Liver (tissue), 9 donors: ENCODE results near the gene STK39. TPM values are rescaled to one million over a fixed set of nuclear protein-coding genes. Genes with fewer than 3 reads are reported as not detected.

Source experiments
- DNase-seq: peaks from one replicate; pipeline ENCODE4 v3.0.0-alpha.2; 2017; ENCODE audit warnings: low spot score
- H3K27ac ChIP-seq, 2 donors: one replicate each; pipeline ENCODE4 v1.7.0; 2013; ENCODE audit warnings: inconsistent platforms in 2 of 2, low read length in 2 of 2, control low read depth in 1 of 2, low read depth in 1 of 2, mild to moderate bottlenecking in 1 of 2
- H3K27me3 ChIP-seq, 4 donors: one replicate each; pipeline versions ENCODE4 v1.6.1 to v1.7.0; 2013; ENCODE audit warnings: low read length in 3 of 4, inconsistent platforms in 1 of 4, mild to moderate bottlenecking in 1 of 4, moderate library complexity in 1 of 4; ENCODE audit not compliant: control insufficient read depth in 4 of 4, insufficient read depth in 4 of 4
- H3K36me3 ChIP-seq, 4 donors: one replicate each; pipeline versions ENCODE4 v1.6.1 to v1.7.0; 2013; ENCODE audit warnings: low read length in 3 of 4, mild to moderate bottlenecking in 3 of 4, low read depth in 1 of 4, moderate library complexity in 1 of 4; ENCODE audit not compliant: control insufficient read depth in 4 of 4, insufficient read depth in 3 of 4
- H3K4me1 ChIP-seq, 4 donors: one replicate each; pipeline versions ENCODE4 v1.6.1 to v1.7.0; 2013; ENCODE audit warnings: low read length in 3 of 4, mild to moderate bottlenecking in 3 of 4, moderate library complexity in 1 of 4; ENCODE audit not compliant: control insufficient read depth in 4 of 4, insufficient read depth in 4 of 4
- H3K4me3 ChIP-seq, 3 donors: one replicate each; pipeline versions ENCODE4 v1.6.1 to v1.7.0; 2013; ENCODE audit warnings: low read length in 3 of 3, control low read depth in 1 of 3, low read depth in 1 of 3, mild to moderate bottlenecking in 1 of 3
- H3K9ac ChIP-seq, 2 donors: one replicate each; pipeline ENCODE4 v1.7.0; 2013; ENCODE audit warnings: low read length in 2 of 2, mild to moderate bottlenecking in 2 of 2, moderate library complexity in 2 of 2, control low read depth in 1 of 2, low read depth in 1 of 2
- H3K9me3 ChIP-seq, 4 donors: one replicate each; pipeline versions ENCODE4 v1.6.1 to v1.7.0; 2013; ENCODE audit warnings: low read length in 3 of 4; ENCODE audit not compliant: control insufficient read depth in 4 of 4
- ATF3 ChIP-seq: IDR thresholded peaks from 2 replicates; pipeline ENCODE4 v1.6.1; 2016; ENCODE audit warnings: antibody characterized with exemption
- CTCF ChIP-seq: fragments of 150-350 bp; IDR thresholded peaks from 2 replicates; pipeline ENCODE4 v1.5.1; 2017; ENCODE audit warnings: improper control_type of control experiment, low read depth, low read length; ENCODE audit not compliant: missing input control
- EGR1 ChIP-seq, 2 donors: IDR thresholded peaks; 2 replicates each; pipeline ENCODE4 v1.6.1; 2016 to 2018; ENCODE audit warnings: antibody characterized with exemption in 2 of 2, low read depth in 2 of 2
- FOXA1 ChIP-seq: IDR thresholded peaks from 2 replicates; pipeline ENCODE4 v1.6.1; 2016; ENCODE audit warnings: antibody characterized with exemption
- FOXA2 ChIP-seq: IDR thresholded peaks from 2 replicates; pipeline ENCODE4 v1.6.1; 2016; ENCODE audit warnings: antibody characterized with exemption
- GABPA ChIP-seq, 2 donors: IDR thresholded peaks in 1 of 2; conservative IDR thresholded peaks in 1 of 2; 2 replicates each; pipeline ENCODE4 v1.6.1; 2016; ENCODE audit warnings: antibody characterized with exemption in 2 of 2, mild to moderate bottlenecking in 1 of 2, moderate library complexity in 1 of 2
- HNF4A ChIP-seq, 2 donors: conservative IDR thresholded peaks; 2 replicates each; pipeline ENCODE4 v1.6.1; 2016; ENCODE audit warnings: antibody characterized with exemption in 2 of 2, mild to moderate bottlenecking in 2 of 2
- HNF4G ChIP-seq: IDR thresholded peaks from 2 replicates; pipeline ENCODE4 v1.6.1; 2016; ENCODE audit warnings: antibody characterized with exemption
- JUND ChIP-seq, 2 donors: IDR thresholded peaks; 2 replicates each; pipeline ENCODE4 v1.6.1; 2016; ENCODE audit warnings: antibody characterized with exemption in 2 of 2
- NR2F2 ChIP-seq: IDR thresholded peaks from 2 replicates; pipeline ENCODE4 v1.6.1; 2016; ENCODE audit warnings: antibody characterized with exemption
- RAD21 ChIP-seq, 2 donors: IDR thresholded peaks; 2 replicates each; pipeline ENCODE4 v1.6.1; 2016; ENCODE audit warnings: antibody characterized with exemption in 2 of 2, mild to moderate bottlenecking in 2 of 2
- REST ChIP-seq: IDR thresholded peaks from 2 replicates; pipeline ENCODE4 v1.6.1; 2016; ENCODE audit warnings: antibody characterized with exemption, mild to moderate bottlenecking
- RXRA ChIP-seq, 2 donors: IDR thresholded peaks; 2 replicates each; pipeline ENCODE4 v1.6.1; 2017 to 2018; ENCODE audit warnings: antibody characterized with exemption in 2 of 2, mild to moderate bottlenecking in 1 of 2
- SP1 ChIP-seq: IDR thresholded peaks from 2 replicates; pipeline ENCODE4 v1.6.1; 2018; ENCODE audit warnings: antibody characterized with exemption, mild to moderate bottlenecking
- TAF1 ChIP-seq: conservative IDR thresholded peaks from 2 replicates; pipeline ENCODE4 v1.6.1; 2016; ENCODE audit warnings: antibody characterized with exemption, mild to moderate bottlenecking
- YY1 ChIP-seq: IDR thresholded peaks from 2 replicates; pipeline ENCODE4 v1.6.1; 2016; ENCODE audit warnings: antibody characterized with exemption, mild to moderate bottlenecking
- WGBS: extraction: QIAGEN DNeasy Blood & Tissue Kit; methylation state at CpG from one replicate; pipeline ENCODE4 v1.1.7; 2013; 5-methylcytosine and 5-hydroxymethylcytosine counted together
- polyA plus RNA-seq, 2 donors: library from polyadenylated mRNA; stranded (reverse) in 1 of 2; unstranded in 1 of 2; fragments of 200-250 nt in 1 of 2; fragments of >200 nt in 1 of 2; fragmentation: Nextera tagmentation in 1 of 2; extraction: Ambion mirVana in 1 of 2; gene quantifications; one replicate each; pipeline versions ENCODE4 v1.2.1 to v1.2.3, GENCODE V29; 2013 to 2015
- total RNA-seq, 2 donors: library from RNA; depleted of rRNA; stranded (reverse); fragments of >200 nt; gene quantifications; one replicate each; pipeline ENCODE4 v1.2.3, GENCODE V29; 2014
- TF ChIP-seq, protein P1 (sequence below): IDR thresholded peaks from 2 replicates; pipeline ENCODE4 v1.6.1; 2016; ENCODE audit warnings: antibody characterized with exemption
- TF ChIP-seq, protein P2 (sequence below): IDR thresholded peaks from 2 replicates; pipeline ENCODE4 v1.6.1; 2016; ENCODE audit warnings: antibody characterized with exemption
- donor health status: healthy.
- donor health status: healthy.
- donor health status: healthy.
- donor health status: healthy.
- donor health status: healthy.

Gene STK39
- total and polyA plus RNA-seq, 4 donors: 0.29 to 1.8 (median 0.73) TPM

- no peaks in the 10 kb centered on the region for H3K4me1 ChIP-seq
- no peak for TF ChIP-seq FOXA1
- no peak for TF ChIP-seq JUND (IDR thresholded peaks at IDR 0.05)
- no peak for TF ChIP-seq RXRA (IDR thresholded peaks at IDR 0.05)
- TF ChIP-seq TAF1: no peak
- no peak for TF ChIP-seq HNF4G
- TF ChIP-seq HNF4A (conservative IDR thresholded peaks at IDR 0.05): no peak
- no peak for TF ChIP-seq NR2F2
- no peak for TF ChIP-seq YY1
- no peak for TF ChIP-seq ATF3
- no peak for TF ChIP-seq GABPA (IDR thresholded peaks at IDR 0.05 in 1 of 2, conservative IDR thresholded peaks at IDR 0.05 in 1 of 2)
- TF ChIP-seq, protein P1, sequence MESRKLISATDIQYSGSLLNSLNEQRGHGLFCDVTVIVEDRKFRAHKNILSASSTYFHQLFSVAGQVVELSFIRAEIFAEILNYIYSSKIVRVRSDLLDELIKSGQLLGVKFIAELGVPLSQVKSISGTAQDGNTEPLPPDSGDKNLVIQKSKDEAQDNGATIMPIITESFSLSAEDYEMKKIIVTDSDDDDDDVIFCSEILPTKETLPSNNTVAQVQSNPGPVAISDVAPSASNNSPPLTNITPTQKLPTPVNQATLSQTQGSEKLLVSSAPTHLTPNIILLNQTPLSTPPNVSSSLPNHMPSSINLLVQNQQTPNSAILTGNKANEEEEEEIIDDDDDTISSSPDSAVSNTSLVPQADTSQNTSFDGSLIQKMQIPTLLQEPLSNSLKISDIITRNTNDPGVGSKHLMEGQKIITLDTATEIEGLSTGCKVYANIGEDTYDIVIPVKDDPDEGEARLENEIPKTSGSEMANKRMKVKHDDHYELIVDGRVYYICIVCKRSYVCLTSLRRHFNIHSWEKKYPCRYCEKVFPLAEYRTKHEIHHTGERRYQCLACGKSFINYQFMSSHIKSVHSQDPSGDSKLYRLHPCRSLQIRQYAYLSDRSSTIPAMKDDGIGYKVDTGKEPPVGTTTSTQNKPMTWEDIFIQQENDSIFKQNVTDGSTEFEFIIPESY: no peak
- 78% methylated on average over 5 of the region's 5 CpGs for WGBS
- no peak overlapping the region for H3K4me3 ChIP-seq
- no peak overlapping the region for H3K9ac ChIP-seq
- H3K9me3 ChIP-seq: no peaks in the 10 kb centered on the region
- peaks cover 0 to 2% (median 0%) of the 10 kb centered on the region in 4 donors for H3K27me3 ChIP-seq
- H3K27ac ChIP-seq: no peak overlapping the region
- DNase-seq: no peak
- H3K36me3 ChIP-seq: no peaks in the 10 kb centered on the region
Observed at GRCh38 chr2:167939514-167940345, 307.7 kb downstream of the STK39 start.

DNA sequence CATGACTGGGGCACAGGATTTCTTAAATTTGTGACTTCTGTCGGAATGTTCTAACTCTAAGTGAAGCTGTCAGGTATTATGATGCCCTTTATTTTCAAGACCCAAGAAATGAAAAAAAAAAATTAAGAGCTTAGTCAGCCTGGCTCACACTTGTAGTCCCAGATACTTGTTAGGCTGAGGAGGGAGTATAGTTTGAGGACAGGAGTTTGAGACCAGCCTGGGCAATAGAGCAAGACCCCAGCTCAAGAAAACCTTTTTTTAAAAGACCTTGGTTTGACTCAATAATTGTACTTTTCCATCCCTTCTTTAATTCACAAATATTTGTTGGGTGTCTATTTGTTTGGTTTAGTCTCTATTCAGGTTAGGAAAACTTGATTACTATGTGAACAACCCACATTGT is 310.0 kb downstream of the STK39 start:
- 97% methylated on average over 1 of the region's 1 CpG for WGBS
- Histone ChIP-seq H3K27me3 (peaks cover 0 to 2% (median 0%) of the 10 kb centered on the region in 4 donors), H3K27ac (no peak overlapping the region), H3K36me3 (no peaks in the 10 kb centered on the region), H3K4me1 (no peaks in the 10 kb centered on the region), H3K9me3 (no peaks in the 10 kb centered on the region), H3K9ac (no peak overlapping the region), H3K4me3 (no peak overlapping the region)
- no peak for DNase-seq
- TF ChIP-seq ATF3: no peak
- TF ChIP-seq HNF4G: no peak
- TF ChIP-seq NR2F2: no peak
- TF ChIP-seq GABPA (IDR thresholded peaks at IDR 0.05 in 1 of 2, conservative IDR thresholded peaks at IDR 0.05 in 1 of 2): no peak
- TF ChIP-seq, protein P2, sequence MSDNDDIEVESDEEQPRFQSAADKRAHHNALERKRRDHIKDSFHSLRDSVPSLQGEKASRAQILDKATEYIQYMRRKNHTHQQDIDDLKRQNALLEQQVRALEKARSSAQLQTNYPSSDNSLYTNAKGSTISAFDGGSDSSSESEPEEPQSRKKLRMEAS: no peak
- no peak for TF ChIP-seq EGR1 (IDR thresholded peaks at IDR 0.05; ENCODE audit: low read depth in 2 of 2)
- TF ChIP-seq TAF1: no peak
- no peak for TF ChIP-seq REST
- no peak for TF ChIP-seq JUND (IDR thresholded peaks at IDR 0.05)
- TF ChIP-seq FOXA1: no peak
- no peak for TF ChIP-seq YY1
- no peak for TF ChIP-seq SP1
- TF ChIP-seq FOXA2: no peak
- TF ChIP-seq RXRA (IDR thresholded peaks at IDR 0.05): no peak
- TF ChIP-seq, protein P1: no peak
- TF ChIP-seq HNF4A (conservative IDR thresholded peaks at IDR 0.05): no peak
- TF ChIP-seq RAD21 (IDR thresholded peaks at IDR 0.05): no peak
- no peak for TF ChIP-seq CTCF
